A673 (cell line): ENCODE measurements around the gene U2AF1L4. TPM values are rescaled to one million over a fixed set of nuclear protein-coding genes. Genes with fewer than 3 reads are reported as not detected.
"Not testable (repeated sequence)": the region's sequence is repeated elsewhere in the genome, so short reads cannot be mapped to it uniquely, and the experiment has no call there.

ENCODE experiments used
- BruUV-seq: library from RNA; stranded (reverse); fragments of 400-500 nt; replicated peaks from 2 replicates; lab custom pipeline; 2021; lab: Mats Ljungman, UMichigan
- CTCF ChIA-PET: fragments of 300-600 bp; sonication (Branson Sonifier 250); formaldehyde crosslinking; loops from one replicate; lab custom pipeline; 2022; ENCODE audit warnings: antibody characterized with exemption; lab: Charles Lee
- POLR2A ChIA-PET: fragments of 300-600 bp; sonication (Branson Sonifier 250); formaldehyde crosslinking; loops from one replicate; lab custom pipeline; 2022; ENCODE audit warnings: antibody characterized with exemption; ENCODE audit not compliant: low non-redundant PET; lab: Charles Lee
- DNase-seq: peaks from one replicate; pipeline ENCODE4 v3.0.0-alpha.2; 2015; ENCODE audit warnings: low spot score
- H3K27ac ChIP-seq: fragments of 200-600 bp; sonication (generic); 2 replicates; pipeline ENCODE4 v1.5.1; 2016; ENCODE audit warnings: mixed run types, low read depth, mild to moderate bottlenecking, mixed read lengths, antibody characterized with exemption, low read length; ENCODE audit not compliant: poor library complexity, severe bottlenecking
- H3K27me3 ChIP-seq: fragments of 200-600 bp; sonication (generic); replicated peaks from 2 replicates; pipeline ENCODE4 v1.6.1; 2017; ENCODE audit warnings: mixed run types, low read depth, mild to moderate bottlenecking, mixed read lengths, antibody characterized with exemption, low read length; ENCODE audit not compliant: insufficient read depth, poor library complexity
- H3K36me3 ChIP-seq: fragments of 200-600 bp; sonication (generic); 2 replicates; pipeline ENCODE4 v1.6.1; 2016; ENCODE audit warnings: mixed run types, mild to moderate bottlenecking, mixed read lengths, antibody characterized with exemption, low read length; ENCODE audit not compliant: insufficient read depth, poor library complexity, severe bottlenecking
- H3K4me1 ChIP-seq: fragments of 200-600 bp; sonication (generic); 2 replicates; pipeline ENCODE4 v1.6.1; 2017; ENCODE audit warnings: mixed run types, mild to moderate bottlenecking, mixed read lengths, antibody characterized with exemption, low read length; ENCODE audit not compliant: insufficient read depth, poor library complexity, severe bottlenecking
- H3K4me3 ChIP-seq: fragments of 200-600 bp; sonication (generic); 2 replicates; pipeline ENCODE4 v1.5.1; 2016; ENCODE audit warnings: low read depth, mixed run types, mild to moderate bottlenecking, mixed read lengths, low read length; ENCODE audit not compliant: poor library complexity, severe bottlenecking
- H3K9me3 ChIP-seq: fragments of 200-600 bp; sonication (generic); 2 replicates; pipeline ENCODE4 v1.6.1; 2016; ENCODE audit warnings: mixed run types, low read depth, mild to moderate bottlenecking, mixed read lengths, antibody characterized with exemption, low read length; ENCODE audit not compliant: poor library complexity, severe bottlenecking
- CTCF ChIP-seq: fragments of 300-800, 200-600 bp; sonication (generic); conservative IDR thresholded peaks from 2 replicates; pipeline ENCODE4 v1.5.1; 2017; ENCODE audit warnings: low read depth, mild to moderate bottlenecking, antibody characterized with exemption, low read length, moderate library complexity, mixed read lengths
- EZH2 ChIP-seq: fragments of 200-600 bp; sonication (generic); IDR thresholded peaks from 2 replicates; pipeline ENCODE4 v1.6.1; 2017; ENCODE audit warnings: borderline replicate concordance, low read depth, mild to moderate bottlenecking, mixed read lengths, antibody characterized with exemption, low read length; ENCODE audit not compliant: poor library complexity, severe bottlenecking
- intact Hi-C: fragments of 100-400 bp; cut with micrococcal nuclease; formaldehyde crosslinking; loops from one replicate; pipeline ENCODE4 v1.10.0; 2022; ENCODE audit not compliant: unreplicated experiment
- total RNA-seq: library from RNA; stranded (reverse); gene quantifications from 2 replicates; pipeline ENCODE4 v1.2.3, GENCODE V29; 2021

Gene U2AF1L4
- total RNA-seq, 1 experiment from 2014 or later, result 21.0 TPM

GRCh38 chr19:35774274-35775045 lies 29.2 kb upstream of the U2AF1L4 start:
- no peaks in the 10 kb centered on the region for H3K9me3 ChIP-seq
- peaks cover 13% of the 10 kb centered on the region for H3K4me1 ChIP-seq
- H3K27me3 ChIP-seq, result no peaks in the 10 kb centered on the region
- ChIA-PET CTCF (no interaction called here), POLR2A (no interaction called here)
- TF ChIP-seq EZH2 (no peak), CTCF (no peak)
- no TSS peak for BruUV-seq
- peaks cover 16% of the 10 kb centered on the region for H3K36me3 ChIP-seq
- no peak overlapping the region for H3K27ac ChIP-seq
- DNase-seq, result no peak
- intact Hi-C loops, result no loop called here
- peak overlapping the region; percentile 81 for H3K4me3 ChIP-seq

- intact Hi-C loops, result no loop called here
- Histone ChIP-seq H3K36me3 (peaks cover 6% of the 10 kb centered on the region), H3K4me3 (no peak overlapping the region), H3K27me3 (no peaks in the 10 kb centered on the region), H3K27ac (no peak overlapping the region), H3K9me3 (no peaks in the 10 kb centered on the region), H3K4me1 (peaks cover 13% of the 10 kb centered on the region)
- ChIA-PET CTCF (interaction anchor here (0.7 kb wide), 1 partner anchor 13 kb away, joined by 3 read pairs; no protein-coding TSS in a partner anchor), POLR2A (interaction anchor here (0.6 kb wide), 2 partner anchors 47 to 223 kb away, joined by 4 to 5 read pairs; no protein-coding TSS in a partner anchor)
- BruUV-seq, result no TSS peak
- no peak for DNase-seq
- TF ChIP-seq CTCF, result no peak
- no peak for TF ChIP-seq EZH2
Observed at GRCh38 chr19:35773020-35773806, 28.0 kb upstream of the U2AF1L4 start.

GRCh38 chr19:35772362-35772761 lies 27.1 kb upstream of the U2AF1L4 start:
- intact Hi-C loops, H3K4me3 ChIP-seq, H3K27me3 ChIP-seq, POLR2A ChIA-PET, H3K27ac ChIP-seq, H3K9me3 ChIP-seq, H3K36me3 ChIP-seq, CTCF ChIA-PET, DNase-seq, BruUV-seq: not testable (repeated sequence)
- H3K4me1 ChIP-seq, result peaks cover 13% of the 10 kb centered on the region
